ENCODE measurements around the gene TRPM4.
"Not testable (repeated sequence)": the region's sequence is repeated elsewhere in the genome, so short reads cannot be mapped to it uniquely, and the experiment has no call there.

The TRPM4 gene

GRCh38 chr19:49127674-49128544 lies 29.7 kb upstream of the TRPM4 start:
- peak; percentile 56 for DNase-seq

- no peak for DNase-seq
These were observed 28.9 kb upstream of the TRPM4 start for GRCh38 chr19:49128545-49129237.

GRCh38 chr19:49129238-49129583 lies 28.4 kb upstream of the TRPM4 start:
- no peak for DNase-seq

- no peak for DNase-seq
These were observed 27.3 kb upstream of the TRPM4 start for GRCh38 chr19:49130325-49130724.

GRCh38 chr19:49132974-49133609 lies 24.5 kb upstream of the TRPM4 start:
- DNase-seq: peak; percentile 48

GRCh38 chr19:49133621-49134454 lies 23.8 kb upstream of the TRPM4 start:
- DNase-seq: no peak

GRCh38 chr19:49135686-49136085 lies 21.9 kb upstream of the TRPM4 start:
- no peak for DNase-seq

- no peak for DNase-seq
These were observed 20.8 kb upstream of the TRPM4 start for GRCh38 chr19:49136771-49137171.

- DNase-seq: no peak
These were observed 16.6 kb upstream of the TRPM4 start for GRCh38 chr19:49140951-49141350.

- no peak for DNase-seq
These were observed 16.2 kb upstream of the TRPM4 start for GRCh38 chr19:49141352-49141751.

- DNase-seq: peak; percentile 79
These were observed 14.7 kb upstream of the TRPM4 start for GRCh38 chr19:49142866-49143335.

- DNase-seq: no peak
These were observed 11.8 kb upstream of the TRPM4 start for GRCh38 chr19:49145573-49146407.

- DNase-seq: not testable (repeated sequence)
These were observed 11.2 kb upstream of the TRPM4 start for GRCh38 chr19:49146408-49146770.

GRCh38 chr19:49148044-49148682 lies 9.4 kb upstream of the TRPM4 start:
- DNase-seq: no peak

GRCh38 chr19:49148784-49149651 lies 8.6 kb upstream of the TRPM4 start:
- peak; percentile 38 for DNase-seq

GRCh38 chr19:49149652-49150105 lies 7.9 kb upstream of the TRPM4 start:
- peak; percentile 44 for DNase-seq

- peak; percentile 82 for DNase-seq
These were observed 7.3 kb upstream of the TRPM4 start for GRCh38 chr19:49150106-49150943.

- DNase-seq: no peak
These were observed 6.7 kb upstream of the TRPM4 start for GRCh38 chr19:49150944-49151243.
